Anterior cingulate cortex (tissue), 58 donors: ENCODE results near the gene TEX35.

Experiments
- DNase-seq, 58 donors: peaks; one replicate each; lab custom pipeline; 2025; lab: John Stamatoyannopoulos, UW

Gene TEX35

GRCh38 chr1:178565586-178565985, 52.7 kb downstream of the TEX35 start:
- no peak for DNase-seq

- no peak for DNase-seq
These were observed 53.3 kb downstream of the TEX35 start for GRCh38 chr1:178566187-178566586.

- DNase-seq, result no peak
These were observed 58.9 kb downstream of the TEX35 start for GRCh38 chr1:178571807-178572206.
